Thyroid gland (tissue), 4 donors: Measurements from ENCODE around the gene CCDC178. TPM values are rescaled to one million over a fixed set of nuclear protein-coding genes. Genes with fewer than 3 reads are reported as not detected.

Source experiments
- DNase-seq, 2 donors: peaks; one replicate each; pipeline ENCODE4 v3.0.0-alpha.2; 2019
- H3K27ac ChIP-seq, 3 donors: fragments of 200-600 bp; sonication (generic); 1 replicate in 2 of 3; 2 replicates in 1 of 3; pipeline ENCODE4 v1.5.1; 2016 to 2019; ENCODE audit warnings: mild to moderate bottlenecking in 1 of 3, moderate library complexity in 1 of 3
- H3K27me3 ChIP-seq: fragments of 200-600 bp; sonication (generic); one replicate; pipeline ENCODE4 v1.5.1; 2019
- H3K36me3 ChIP-seq, 2 donors: fragments of 200-600 bp; sonication (generic); one replicate each; pipeline ENCODE4 v1.5.1; 2016 to 2019
- H3K4me1 ChIP-seq, 2 donors: fragments of 200-600 bp; sonication (generic); one replicate each; pipeline ENCODE4 v1.5.1; 2017 to 2019
- H3K4me3 ChIP-seq, 3 donors: fragments of 200-600 bp; sonication (generic); replicated peaks in 1 of 3; 1 replicate in 2 of 3; 2 replicates in 1 of 3; pipeline ENCODE4 v1.5.1; 2016; ENCODE audit warnings: mild to moderate bottlenecking in 1 of 3
- H3K9me3 ChIP-seq: fragments of 200-600 bp; sonication (generic); one replicate; pipeline ENCODE4 v1.5.1; 2017
- POLR2A ChIP-seq, 2 donors: fragments of 450-650 bp; IDR thresholded peaks; one replicate each; pipeline ENCODE4 v1.6.1; 2017; ENCODE audit warnings: antibody characterized with exemption in 2 of 2, mild to moderate bottlenecking in 2 of 2, moderate library complexity in 1 of 2
- WGBS, 2 donors: methylation state at CpG; one replicate each; pipeline ENCODE4 v1.1.5; 2017; 5-methylcytosine and 5-hydroxymethylcytosine counted together
- intact Hi-C: fragments of 100-400 bp; cut with DNase I; formaldehyde crosslinking; loops from one replicate; pipeline ENCODE4 v1.15.1; 2023
- total RNA-seq, 4 donors: library from RNA; depleted of rRNA; stranded (reverse); fragments of >200 nt; gene quantifications; one replicate each; pipeline ENCODE4 v1.2.3, GENCODE V29; 2016
- TF ChIP-seq, protein P1 (sequence below), 6 experiments: fragments of 200-600 bp in 3 of 6; fragments of 450-650 bp in 3 of 6; sonication (generic) in 3 of 6; IDR thresholded peaks; one replicate each; pipeline ENCODE4 v1.5.1; 2016 to 2019; ENCODE audit warnings: antibody characterized with exemption in 6 of 6, mild to moderate bottlenecking in 2 of 6, inconsistent platforms in 1 of 6, moderate library complexity in 1 of 6

CCDC178 gene
- total RNA-seq, 4 donors from 2014 or later = 1.4 to 3.1 (median 1.7) TPM; not detected in 1

DNA sequence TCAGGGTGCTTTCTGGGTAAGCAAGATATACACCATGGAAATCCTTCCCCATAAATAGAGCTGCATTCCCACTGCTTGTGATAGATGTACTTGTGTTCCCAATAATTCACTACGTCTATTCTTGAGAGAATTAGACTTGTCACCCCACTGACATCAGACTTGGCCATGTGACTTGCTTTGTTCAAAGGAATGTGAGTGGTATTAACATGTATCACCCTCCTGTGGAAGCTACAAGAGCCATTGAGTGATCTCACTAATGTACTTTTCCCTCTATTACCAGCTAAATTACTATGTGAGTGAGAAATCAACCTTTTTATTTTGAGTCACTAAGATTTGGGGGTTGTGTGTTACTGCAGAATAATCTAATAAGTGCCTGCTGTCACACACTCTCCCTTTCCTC, 176.0 kb downstream of the CCDC178 start:
- no peaks in the 10 kb centered on the region for H3K9me3 ChIP-seq
- no peak for DNase-seq
- intact Hi-C loops = no loop called here
- no peak overlapping the region for H3K27ac ChIP-seq
- no peak for TF ChIP-seq POLR2A (IDR thresholded peaks at IDR 0.05)
- TF ChIP-seq, protein P1, sequence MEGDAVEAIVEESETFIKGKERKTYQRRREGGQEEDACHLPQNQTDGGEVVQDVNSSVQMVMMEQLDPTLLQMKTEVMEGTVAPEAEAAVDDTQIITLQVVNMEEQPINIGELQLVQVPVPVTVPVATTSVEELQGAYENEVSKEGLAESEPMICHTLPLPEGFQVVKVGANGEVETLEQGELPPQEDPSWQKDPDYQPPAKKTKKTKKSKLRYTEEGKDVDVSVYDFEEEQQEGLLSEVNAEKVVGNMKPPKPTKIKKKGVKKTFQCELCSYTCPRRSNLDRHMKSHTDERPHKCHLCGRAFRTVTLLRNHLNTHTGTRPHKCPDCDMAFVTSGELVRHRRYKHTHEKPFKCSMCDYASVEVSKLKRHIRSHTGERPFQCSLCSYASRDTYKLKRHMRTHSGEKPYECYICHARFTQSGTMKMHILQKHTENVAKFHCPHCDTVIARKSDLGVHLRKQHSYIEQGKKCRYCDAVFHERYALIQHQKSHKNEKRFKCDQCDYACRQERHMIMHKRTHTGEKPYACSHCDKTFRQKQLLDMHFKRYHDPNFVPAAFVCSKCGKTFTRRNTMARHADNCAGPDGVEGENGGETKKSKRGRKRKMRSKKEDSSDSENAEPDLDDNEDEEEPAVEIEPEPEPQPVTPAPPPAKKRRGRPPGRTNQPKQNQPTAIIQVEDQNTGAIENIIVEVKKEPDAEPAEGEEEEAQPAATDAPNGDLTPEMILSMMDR (IDR thresholded peaks at IDR 0.05) = no peak
- H3K27me3 ChIP-seq = no peaks in the 10 kb centered on the region
- H3K4me3 ChIP-seq = no peak overlapping the region
- H3K4me1 ChIP-seq = no peaks in the 10 kb centered on the region
- H3K36me3 ChIP-seq = no peaks in the 10 kb centered on the region
- WGBS, 2 donors = 24 to 30% methylated on average over 1 of the region's 1 CpG

DNA sequence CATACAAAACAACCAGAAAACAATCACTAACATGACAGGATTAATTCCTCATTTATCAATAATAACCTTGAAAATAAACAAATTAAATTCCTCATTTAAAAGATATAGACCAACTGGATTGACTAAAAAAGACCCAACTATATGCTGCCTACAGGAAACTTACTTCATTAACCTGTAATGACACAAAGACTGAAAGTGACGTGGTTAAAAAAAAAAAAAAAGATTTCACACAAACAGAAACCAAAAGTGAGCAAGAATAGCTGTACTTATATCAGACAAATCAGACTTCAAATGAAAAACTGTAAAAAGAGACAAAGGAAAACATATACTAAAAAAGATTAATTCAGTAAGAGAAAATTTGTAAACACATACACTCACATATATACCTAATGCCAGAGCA, 201.2 kb downstream of the CCDC178 start:
- Histone ChIP-seq H3K9me3 (no peaks in the 10 kb centered on the region), H3K27me3 (no peaks in the 10 kb centered on the region), H3K36me3 (no peaks in the 10 kb centered on the region), H3K27ac (no peak overlapping the region), H3K4me3 (no peak overlapping the region), H3K4me1 (no peaks in the 10 kb centered on the region)
- no peak for TF ChIP-seq POLR2A (IDR thresholded peaks at IDR 0.05)
- TF ChIP-seq, protein P1 (IDR thresholded peaks at IDR 0.05) = no peak
- intact Hi-C loops = no loop called here
- no peak for DNase-seq
- WGBS, 2 donors = 87 to 92% methylated on average over 1 of the region's 1 CpG

DNA sequence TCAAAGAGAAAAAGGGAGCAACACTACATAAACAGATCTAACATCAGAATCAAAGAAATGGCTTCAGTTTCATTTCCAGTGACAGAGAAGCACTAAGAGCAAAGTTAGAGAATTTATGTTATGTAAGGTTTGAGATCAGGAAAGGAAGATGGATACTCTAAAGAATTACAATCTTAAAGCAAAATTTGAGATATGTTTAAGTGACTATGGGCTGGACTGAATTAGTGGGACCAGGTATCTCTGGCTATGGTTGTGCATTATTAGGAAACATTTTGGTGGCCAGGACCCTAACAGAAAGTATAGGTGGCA, 208.2 kb downstream of the CCDC178 start:
- no peaks in the 10 kb centered on the region for H3K9me3 ChIP-seq
- TF ChIP-seq POLR2A (IDR thresholded peaks at IDR 0.05) = no peak
- TF ChIP-seq, protein P1 (IDR thresholded peaks at IDR 0.05) = peak in 1 of 6 experiments; percentile 7
- intact Hi-C loops = loop anchor here (5.0 kb wide), 1 partner anchor 265 kb away; no protein-coding TSS in a partner anchor
- H3K4me3 ChIP-seq = no peak overlapping the region
- H3K27ac ChIP-seq = no peak overlapping the region
- no peaks in the 10 kb centered on the region for H3K27me3 ChIP-seq
- no peaks in the 10 kb centered on the region for H3K4me1 ChIP-seq
- no peaks in the 10 kb centered on the region for H3K36me3 ChIP-seq
- no peak for DNase-seq

DNA sequence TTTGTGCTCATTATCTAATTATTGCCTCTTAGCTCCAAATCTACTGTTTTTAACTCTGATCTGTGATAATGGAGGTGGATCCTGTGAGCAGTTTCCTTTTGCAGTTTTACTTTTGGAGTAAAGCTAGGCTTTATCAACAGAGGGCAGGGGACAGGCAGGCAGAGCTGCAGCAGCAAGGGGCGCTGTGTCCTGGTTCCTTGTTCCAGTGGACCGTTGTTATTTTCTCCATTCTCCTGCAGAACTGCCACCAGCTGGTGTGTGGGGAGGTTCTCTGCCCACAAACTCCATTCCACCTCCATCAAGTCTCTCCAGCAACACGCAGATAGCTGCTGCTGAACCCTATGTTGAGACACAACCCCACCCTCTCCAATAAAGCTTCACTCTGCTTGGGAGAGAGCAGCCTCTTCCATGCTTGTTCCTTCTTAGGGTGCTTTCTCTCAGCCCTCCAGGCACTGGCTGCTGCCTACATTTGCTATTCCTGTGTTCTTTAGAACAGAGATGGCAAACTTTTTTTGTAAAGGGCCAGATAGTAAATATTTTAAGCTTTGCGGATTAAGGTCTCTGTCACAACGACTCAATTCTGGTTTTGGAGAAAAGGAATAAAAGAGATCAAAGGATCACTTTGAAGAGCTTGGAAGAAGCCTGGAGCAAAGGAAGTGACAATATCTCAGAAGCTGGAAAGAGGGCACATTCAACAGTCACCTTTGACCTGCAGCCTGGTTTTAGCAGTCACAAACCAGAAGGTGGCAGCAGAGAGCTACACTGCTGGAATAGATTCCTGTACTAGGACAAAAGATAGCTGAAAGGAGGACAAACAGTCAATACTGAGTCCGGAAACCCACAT, 208.8 kb downstream of the CCDC178 start:
- H3K27me3 ChIP-seq = no peaks in the 10 kb centered on the region
- H3K4me1 ChIP-seq = no peaks in the 10 kb centered on the region
- H3K27ac ChIP-seq = no peak overlapping the region
- H3K36me3 ChIP-seq = no peaks in the 10 kb centered on the region
- TF ChIP-seq POLR2A (IDR thresholded peaks at IDR 0.05) = no peak
- TF ChIP-seq, protein P1 (IDR thresholded peaks at IDR 0.05) = peak; percentile 71 to 90 (median 82)
- H3K4me3 ChIP-seq = no peak overlapping the region
- intact Hi-C loops = loop anchor here (5.0 kb wide), 1 partner anchor 266 kb away; no protein-coding TSS in a partner anchor
- 64 to 67% methylated on average over 6 of the region's 6 CpGs for WGBS, 2 donors
- H3K9me3 ChIP-seq = no peaks in the 10 kb centered on the region
- DNase-seq = peak; percentile 66 to 79

DNA sequence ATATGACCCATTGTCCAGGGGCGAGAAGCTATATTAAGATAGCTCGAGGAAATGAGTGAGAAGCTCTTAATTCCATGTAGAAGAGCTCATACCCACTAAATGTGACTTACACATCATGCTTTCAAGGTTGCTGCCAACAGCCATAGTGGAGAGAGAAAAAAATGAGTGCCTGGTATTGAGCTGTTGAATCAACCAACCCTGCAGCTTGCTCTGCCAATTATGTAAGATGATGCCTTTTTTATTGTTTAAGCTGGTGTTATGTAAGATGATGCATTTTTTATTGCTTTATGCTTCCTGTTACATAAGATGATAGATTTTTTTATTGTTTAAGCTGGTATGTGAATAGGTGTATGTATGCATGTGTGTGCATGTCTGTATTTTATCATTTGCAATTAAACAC, 228.2 kb downstream of the CCDC178 start:
- no peaks in the 10 kb centered on the region for H3K36me3 ChIP-seq
- no peaks in the 10 kb centered on the region for H3K27me3 ChIP-seq
- DNase-seq = no peak
- H3K27ac ChIP-seq = no peak overlapping the region
- intact Hi-C loops = no loop called here
- WGBS, 2 donors = 82 to 91% methylated on average over 2 of the region's 2 CpGs
- no peaks in the 10 kb centered on the region for H3K4me1 ChIP-seq
- no peaks in the 10 kb centered on the region for H3K9me3 ChIP-seq
- TF ChIP-seq, protein P1 (IDR thresholded peaks at IDR 0.05) = no peak
- TF ChIP-seq POLR2A (IDR thresholded peaks at IDR 0.05) = no peak
- H3K4me3 ChIP-seq = no peak overlapping the region
